CD4-positive, alpha-beta T cell (primary cell): ENCODE measurements around the gene CABP4. TPM values are rescaled to one million over a fixed set of nuclear protein-coding genes. Genes with fewer than 3 reads are reported as not detected.

Source experiments
- ATAC-seq: fragments of 200-7000 bp; cut with Tn5 transposase; one replicate; pipeline ENCODE4 v1.10.0; 2022; ENCODE audit warnings: mild to moderate bottlenecking; ENCODE audit not compliant: poor library complexity
- CTCF ChIA-PET: fragments of 350-600 bp; sonication (Branson Sonifier 250); formaldehyde crosslinking; loops from one replicate; lab custom pipeline; 2021; ENCODE audit warnings: antibody characterized with exemption, inconsistent platforms; lab: Charles Lee
- POLR2A ChIA-PET: fragments of 350-600 bp; sonication (Branson Sonifier 250); formaldehyde crosslinking; loops from one replicate; lab custom pipeline; 2021; ENCODE audit warnings: antibody characterized with exemption, inconsistent platforms; lab: Charles Lee
- DNase-seq, 14 experiments: peaks; one replicate each; pipeline ENCODE4 v3.0.0-alpha.2; 2013 to 2020; ENCODE audit warnings: mixed read lengths in 2 of 14
- H3K27ac ChIP-seq, 2 donors: one replicate each; pipeline versions ENCODE4 v1.5.1 to v1.7.0; 2013; ENCODE audit warnings: low read length in 2 of 2, low read depth in 1 of 2, mild to moderate bottlenecking in 1 of 2
- H3K27me3 ChIP-seq, 2 experiments: 1 replicate in 1 of 2; 2 replicates in 1 of 2; pipeline versions ENCODE4 v1.6.1 to v1.7.0; 2013; ENCODE audit warnings: low read length in 2 of 2, control low read depth in 1 of 2, mild to moderate bottlenecking in 1 of 2, moderate library complexity in 1 of 2; ENCODE audit not compliant: insufficient read depth in 2 of 2, control insufficient read depth in 1 of 2
- H3K36me3 ChIP-seq: one replicate; pipeline ENCODE4 v1.6.1; 2013; ENCODE audit warnings: low read length, control low read depth; ENCODE audit not compliant: insufficient read depth
- H3K4me1 ChIP-seq: one replicate; pipeline ENCODE4 v1.6.1; 2013; ENCODE audit warnings: low read length, control low read depth; ENCODE audit not compliant: insufficient read depth
- H3K4me3 ChIP-seq: one replicate; pipeline ENCODE4 v1.5.1; 2013; ENCODE audit warnings: mild to moderate bottlenecking, low read length, moderate library complexity
- H3K9me3 ChIP-seq, 2 experiments: 1 replicate in 1 of 2; 2 replicates in 1 of 2; pipeline versions ENCODE4 v1.6.1 to v1.7.0; 2013; ENCODE audit warnings: low read length in 2 of 2, mild to moderate bottlenecking in 2 of 2, control low read depth in 1 of 2, moderate library complexity in 1 of 2; ENCODE audit not compliant: control insufficient read depth in 1 of 2, insufficient read depth in 1 of 2
- H3K27ac Mint-ChIP-seq: one replicate; pipeline ENCODE4 v1.8.0; 2020; ENCODE audit warnings: mixed read lengths
- H3K27me3 Mint-ChIP-seq: one replicate; pipeline ENCODE4 v1.8.0; 2021; ENCODE audit warnings: mixed read lengths
- H3K36me3 Mint-ChIP-seq: one replicate; pipeline ENCODE4 v1.8.0; 2021; ENCODE audit warnings: low read depth, mixed read lengths
- H3K4me1 Mint-ChIP-seq: one replicate; pipeline ENCODE4 v1.8.0; 2021; ENCODE audit warnings: low read depth, mixed read lengths
- H3K4me3 Mint-ChIP-seq: one replicate; pipeline ENCODE4 v1.8.0; 2020; ENCODE audit warnings: mild to moderate bottlenecking, mixed read lengths
- H3K9me3 Mint-ChIP-seq: one replicate; pipeline ENCODE4 v1.8.0; 2020; ENCODE audit warnings: mixed read lengths
- CTCF ChIP-seq: fragments of 200-600 bp; IDR thresholded peaks from one replicate; pipeline ENCODE4 v1.8.0; 2022; ENCODE audit warnings: antibody characterized with exemption, mild to moderate bottlenecking
- intact Hi-C, 2 experiments: fragments of 100-400 bp; cut with DNase I in 1 of 2; cut with micrococcal nuclease in 1 of 2; formaldehyde crosslinking; loops; one replicate each; pipeline versions ENCODE4 v1.15.1 to v1.9.0; 2023 to 2025; cut with DNase I, micrococcal nuclease
- total RNA-seq, 174 experiments: library from RNA in 2 of 174; stranded (reverse) in 2 of 174; gene quantifications; one replicate each; pipeline ENCODE4 v1.2.3 and lab custom pipeline; 2021 to 2026

The CABP4 gene
- total RNA-seq, 2 experiments from 2014 or later = 7.5 to 8.5 TPM

GRCh38 chr11:67493548-67494370 lies 38.6 kb downstream of the CABP4 start:
- Histone ChIP-seq H3K4me3 (no peak overlapping the region), H3K9me3 (no peaks in the 10 kb centered on the region), H3K4me1 (peaks cover 18% of the 10 kb centered on the region), H3K27me3 (no peaks in the 10 kb centered on the region), H3K36me3 (peaks cover 94% of the 10 kb centered on the region), H3K27ac (no peak overlapping the region)
- peaks cover 62% of the 10 kb centered on the region for H3K36me3 Mint-ChIP-seq
- no peaks in the 10 kb centered on the region for H3K9me3 Mint-ChIP-seq
- TF ChIP-seq CTCF = no peak
- ChIA-PET CTCF (no interaction called here), POLR2A (interaction anchor here (1.0 to 2.5 kb wide), 4 partner anchors 10 to 176 kb away, joined by 3 to 9 read pairs (median 4); partner anchors contain the start of genes AIP, PPP1CA and PTPRCAP)
- H3K27ac Mint-ChIP-seq = no peak overlapping the region
- no peaks in the 10 kb centered on the region for H3K27me3 Mint-ChIP-seq
- no peak overlapping the region for H3K4me3 Mint-ChIP-seq
- H3K4me1 Mint-ChIP-seq = peaks cover 8% of the 10 kb centered on the region
- intact Hi-C loops = no loop called here
- DNase-seq = no peak
- no peak for ATAC-seq

GRCh38 chr11:67494371-67495233 lies 39.4 kb downstream of the CABP4 start:
- Mint-ChIP-seq H3K4me3 (no peak overlapping the region), H3K27ac (no peak overlapping the region), H3K4me1 (peaks cover 4% of the 10 kb centered on the region), H3K27me3 (no peaks in the 10 kb centered on the region), H3K36me3 (peaks cover 56% of the 10 kb centered on the region), H3K9me3 (no peaks in the 10 kb centered on the region)
- ChIA-PET CTCF (no interaction called here), POLR2A (interaction anchor here (2.5 kb wide), 1 partner anchor 11 kb away, joined by 9 read pairs; the partner anchor contains the start of gene AIP)
- Histone ChIP-seq H3K4me1 (peaks cover 9% of the 10 kb centered on the region), H3K36me3 (peaks cover 92% of the 10 kb centered on the region), H3K4me3 (no peak overlapping the region), H3K9me3 (no peaks in the 10 kb centered on the region), H3K27ac (no peak overlapping the region), H3K27me3 (no peaks in the 10 kb centered on the region)
- no peak for ATAC-seq
- no peak for TF ChIP-seq CTCF
- intact Hi-C loops = no loop called here
- DNase-seq = no peak

- H3K36me3 ChIP-seq = peaks cover 92% of the 10 kb centered on the region
- ChIA-PET POLR2A (no interaction called here), CTCF (no interaction called here)
These were observed 40.3 kb downstream of the CABP4 start for GRCh38 chr11:67495234-67496005.

More at GRCh38 chr11:67495234-67496005, 40.3 kb downstream of the CABP4 start:
- Histone ChIP-seq H3K4me1 (peaks cover 7% of the 10 kb centered on the region), H3K4me3 (no peak overlapping the region), H3K9me3 (no peaks in the 10 kb centered on the region), H3K27ac (no peak overlapping the region), H3K27me3 (no peaks in the 10 kb centered on the region)
- intact Hi-C loops = no loop called here
- H3K9me3 Mint-ChIP-seq = no peaks in the 10 kb centered on the region
- DNase-seq (no peak), ATAC-seq (no peak)
- H3K4me3 Mint-ChIP-seq = no peak overlapping the region
- no peaks in the 10 kb centered on the region for H3K27me3 Mint-ChIP-seq
- TF ChIP-seq CTCF = no peak
- peaks cover 1% of the 10 kb centered on the region for H3K4me1 Mint-ChIP-seq
- no peak overlapping the region for H3K27ac Mint-ChIP-seq
- H3K36me3 Mint-ChIP-seq = peaks cover 50% of the 10 kb centered on the region
